GM12874 (cell line): ENCODE results near the gene NIM1K.

Experiments used
- TF ChIP-seq, protein P1 (sequence below): IDR thresholded peaks from 2 replicates; pipeline ENCODE4 v1.5.1; 2011; ENCODE audit warnings: low read depth, mild to moderate bottlenecking, control low read depth, low read length, moderate library complexity; ENCODE audit not compliant: insufficient read depth

Gene NIM1K

DNA sequence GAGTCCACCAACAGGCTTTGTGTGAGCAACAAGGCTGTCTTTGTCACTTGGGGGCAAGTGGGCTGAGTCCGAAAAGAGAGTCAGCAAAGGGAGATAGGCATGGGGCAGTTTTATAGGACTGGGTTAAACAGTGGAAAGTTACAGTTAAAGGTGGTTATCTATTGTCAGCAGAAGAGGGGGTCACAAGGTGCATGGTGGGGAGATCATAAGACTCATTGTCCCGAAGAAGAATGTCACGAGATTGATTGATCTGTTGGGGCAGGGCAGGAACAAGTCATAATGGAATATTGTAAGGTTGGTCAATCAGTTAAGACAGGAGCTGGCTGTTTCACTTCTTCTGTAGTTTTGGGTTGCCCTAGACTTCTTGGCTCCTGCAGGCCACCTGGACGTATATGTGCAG, 128.8 kb downstream of the NIM1K start:
- TF ChIP-seq, protein P1, sequence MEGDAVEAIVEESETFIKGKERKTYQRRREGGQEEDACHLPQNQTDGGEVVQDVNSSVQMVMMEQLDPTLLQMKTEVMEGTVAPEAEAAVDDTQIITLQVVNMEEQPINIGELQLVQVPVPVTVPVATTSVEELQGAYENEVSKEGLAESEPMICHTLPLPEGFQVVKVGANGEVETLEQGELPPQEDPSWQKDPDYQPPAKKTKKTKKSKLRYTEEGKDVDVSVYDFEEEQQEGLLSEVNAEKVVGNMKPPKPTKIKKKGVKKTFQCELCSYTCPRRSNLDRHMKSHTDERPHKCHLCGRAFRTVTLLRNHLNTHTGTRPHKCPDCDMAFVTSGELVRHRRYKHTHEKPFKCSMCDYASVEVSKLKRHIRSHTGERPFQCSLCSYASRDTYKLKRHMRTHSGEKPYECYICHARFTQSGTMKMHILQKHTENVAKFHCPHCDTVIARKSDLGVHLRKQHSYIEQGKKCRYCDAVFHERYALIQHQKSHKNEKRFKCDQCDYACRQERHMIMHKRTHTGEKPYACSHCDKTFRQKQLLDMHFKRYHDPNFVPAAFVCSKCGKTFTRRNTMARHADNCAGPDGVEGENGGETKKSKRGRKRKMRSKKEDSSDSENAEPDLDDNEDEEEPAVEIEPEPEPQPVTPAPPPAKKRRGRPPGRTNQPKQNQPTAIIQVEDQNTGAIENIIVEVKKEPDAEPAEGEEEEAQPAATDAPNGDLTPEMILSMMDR, result no peak
